ENCODE data around the gene HMGXB4. TPM values are rescaled to one million over a fixed set of nuclear protein-coding genes. Genes with fewer than 3 reads are reported as not detected.

Gene HMGXB4
- total RNA-seq, 1 donor from 2014 or later: 25.7 TPM

DNA sequence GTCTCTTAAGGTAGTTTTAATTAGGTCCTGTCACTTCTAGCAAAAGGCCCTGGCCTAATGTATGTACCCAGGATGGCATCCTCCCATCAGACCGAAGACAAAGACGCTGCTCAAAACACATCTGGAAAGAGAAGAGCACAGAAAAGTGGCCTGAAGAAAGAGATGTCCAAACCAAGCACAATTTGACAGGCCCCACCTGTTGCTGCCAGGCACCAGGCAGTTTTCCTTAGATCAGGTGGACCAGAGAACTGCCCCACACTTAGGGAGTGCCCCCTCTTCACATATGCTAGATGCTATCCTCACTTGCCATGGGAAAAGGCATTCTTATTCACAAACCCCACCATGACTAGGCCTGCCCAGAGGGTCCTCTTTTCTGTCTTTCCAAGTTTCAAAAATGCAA is 3.3 kb upstream of the HMGXB4 start:
- peaks cover 13% of the 10 kb centered on the region for H3K4me1 Mint-ChIP-seq (ENCODE audit: unreplicated experiment)
- TF ChIP-seq, protein P1, sequence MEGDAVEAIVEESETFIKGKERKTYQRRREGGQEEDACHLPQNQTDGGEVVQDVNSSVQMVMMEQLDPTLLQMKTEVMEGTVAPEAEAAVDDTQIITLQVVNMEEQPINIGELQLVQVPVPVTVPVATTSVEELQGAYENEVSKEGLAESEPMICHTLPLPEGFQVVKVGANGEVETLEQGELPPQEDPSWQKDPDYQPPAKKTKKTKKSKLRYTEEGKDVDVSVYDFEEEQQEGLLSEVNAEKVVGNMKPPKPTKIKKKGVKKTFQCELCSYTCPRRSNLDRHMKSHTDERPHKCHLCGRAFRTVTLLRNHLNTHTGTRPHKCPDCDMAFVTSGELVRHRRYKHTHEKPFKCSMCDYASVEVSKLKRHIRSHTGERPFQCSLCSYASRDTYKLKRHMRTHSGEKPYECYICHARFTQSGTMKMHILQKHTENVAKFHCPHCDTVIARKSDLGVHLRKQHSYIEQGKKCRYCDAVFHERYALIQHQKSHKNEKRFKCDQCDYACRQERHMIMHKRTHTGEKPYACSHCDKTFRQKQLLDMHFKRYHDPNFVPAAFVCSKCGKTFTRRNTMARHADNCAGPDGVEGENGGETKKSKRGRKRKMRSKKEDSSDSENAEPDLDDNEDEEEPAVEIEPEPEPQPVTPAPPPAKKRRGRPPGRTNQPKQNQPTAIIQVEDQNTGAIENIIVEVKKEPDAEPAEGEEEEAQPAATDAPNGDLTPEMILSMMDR (IDR thresholded peaks at IDR 0.05): no peak
- no peaks in the 10 kb centered on the region for H3K36me3 Mint-ChIP-seq (ENCODE audit: unreplicated experiment)
- H3K4me3 Mint-ChIP-seq (ENCODE audit: unreplicated experiment): no peak overlapping the region
- H3K27me3 Mint-ChIP-seq (ENCODE audit: unreplicated experiment): no peaks in the 10 kb centered on the region
- no peak for DNase-seq (ENCODE audit: extremely low spot score, unreplicated experiment)
- H3K27ac Mint-ChIP-seq (ENCODE audit: unreplicated experiment): no peak overlapping the region
- no peaks in the 10 kb centered on the region for H3K9me3 Mint-ChIP-seq (ENCODE audit: unreplicated experiment)

DNA sequence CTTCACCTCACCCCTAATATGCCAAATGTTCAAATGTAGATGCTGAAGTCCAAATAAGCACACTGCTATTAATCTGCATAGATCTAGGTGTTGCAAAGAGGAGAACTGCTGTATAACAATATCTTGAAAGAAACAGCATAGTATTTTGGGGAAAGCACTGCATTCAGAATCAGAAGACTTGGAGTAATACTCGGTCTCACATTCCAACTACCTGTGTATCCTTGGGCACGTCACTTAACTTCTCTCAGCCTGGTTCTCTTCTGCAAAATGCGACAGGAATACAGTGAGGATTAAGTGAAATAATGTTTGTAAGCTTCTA is 332 bp upstream of the HMGXB4 start:
- no peaks in the 10 kb centered on the region for H3K27me3 Mint-ChIP-seq (ENCODE audit: unreplicated experiment)
- peak overlapping the region; percentile 84 for H3K27ac Mint-ChIP-seq (ENCODE audit: unreplicated experiment)
- TF ChIP-seq, protein P1 (IDR thresholded peaks at IDR 0.05): no peak
- H3K4me1 Mint-ChIP-seq (ENCODE audit: unreplicated experiment): peaks cover 20% of the 10 kb centered on the region
- H3K36me3 Mint-ChIP-seq (ENCODE audit: unreplicated experiment): no peaks in the 10 kb centered on the region
- H3K4me3 Mint-ChIP-seq (ENCODE audit: unreplicated experiment): peak overlapping the region; percentile 83
- DNase-seq (ENCODE audit: extremely low spot score, unreplicated experiment): no peak
- no peaks in the 10 kb centered on the region for H3K9me3 Mint-ChIP-seq (ENCODE audit: unreplicated experiment)

DNA sequence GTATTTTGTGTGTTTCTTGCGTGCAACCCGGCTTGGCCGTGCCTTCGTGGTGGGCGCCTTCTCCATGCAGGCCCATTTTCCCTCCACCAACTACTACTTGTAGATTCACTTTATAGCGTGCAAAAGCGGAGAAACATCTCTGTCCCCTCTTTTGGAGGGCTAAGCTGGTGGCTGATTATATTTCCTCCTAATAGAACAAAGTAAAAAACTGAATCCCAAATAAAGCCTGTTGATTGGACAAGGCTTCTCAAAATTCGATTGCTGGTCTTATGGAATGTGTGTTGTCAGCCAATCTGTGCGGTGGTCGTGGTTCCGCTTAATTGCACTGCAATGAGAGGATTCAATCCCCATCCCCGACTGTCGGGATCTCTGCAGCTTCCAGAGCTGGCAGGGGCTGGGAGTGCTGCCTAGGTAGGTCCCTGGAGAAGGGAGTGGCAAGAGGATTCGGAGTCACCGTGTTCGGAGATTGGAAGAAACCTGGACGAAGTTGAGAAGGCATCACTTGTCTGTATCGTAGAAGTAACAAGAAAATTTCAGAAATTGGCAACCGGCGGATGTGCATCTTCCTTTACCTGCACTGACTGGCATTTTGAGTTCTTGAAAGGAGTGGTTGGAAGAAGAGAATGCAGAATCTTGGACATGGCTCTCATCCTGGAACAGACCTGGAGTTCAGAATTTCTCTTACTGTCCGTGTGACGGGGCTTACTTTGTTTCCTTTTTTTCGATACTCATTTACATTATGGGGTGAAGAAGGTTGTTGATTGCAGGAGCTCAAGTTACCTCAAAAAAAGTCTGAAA is 1.1 kb downstream of the HMGXB4 start:
- peak overlapping the region; percentile 87 for H3K4me3 Mint-ChIP-seq (ENCODE audit: unreplicated experiment)
- TF ChIP-seq, protein P1 (IDR thresholded peaks at IDR 0.05): no peak
- no peak for DNase-seq (ENCODE audit: extremely low spot score, unreplicated experiment)
- no peaks in the 10 kb centered on the region for H3K27me3 Mint-ChIP-seq (ENCODE audit: unreplicated experiment)
- peak overlapping the region; percentile 90 for H3K27ac Mint-ChIP-seq (ENCODE audit: unreplicated experiment)
- H3K9me3 Mint-ChIP-seq (ENCODE audit: unreplicated experiment): no peaks in the 10 kb centered on the region
- H3K36me3 Mint-ChIP-seq (ENCODE audit: unreplicated experiment): peaks cover 3% of the 10 kb centered on the region
- peaks cover 20% of the 10 kb centered on the region for H3K4me1 Mint-ChIP-seq (ENCODE audit: unreplicated experiment)

DNA sequence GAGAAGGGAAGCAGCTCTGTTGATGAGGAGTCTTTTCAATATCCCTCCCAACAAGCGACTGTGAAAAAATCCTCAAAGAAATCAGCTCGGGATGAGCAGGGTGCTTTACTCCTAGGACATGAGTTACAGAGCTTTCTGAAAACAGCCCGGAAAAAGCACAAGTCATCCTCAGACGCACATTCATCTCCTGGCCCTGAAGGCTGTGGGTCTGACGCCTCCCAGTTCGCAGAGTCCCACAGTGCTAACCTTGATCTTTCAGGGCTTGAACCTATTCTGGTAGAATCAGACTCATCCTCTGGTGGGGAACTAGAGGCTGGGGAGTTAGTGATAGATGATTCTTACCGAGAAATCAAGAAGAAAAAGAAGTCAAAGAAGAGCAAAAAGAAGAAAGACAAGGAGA is 7.7 kb downstream of the HMGXB4 start:
- no peak overlapping the region for H3K4me3 Mint-ChIP-seq (ENCODE audit: unreplicated experiment)
- no peaks in the 10 kb centered on the region for H3K9me3 Mint-ChIP-seq (ENCODE audit: unreplicated experiment)
- H3K36me3 Mint-ChIP-seq (ENCODE audit: unreplicated experiment): peaks cover 54% of the 10 kb centered on the region
- no peaks in the 10 kb centered on the region for H3K27me3 Mint-ChIP-seq (ENCODE audit: unreplicated experiment)
- TF ChIP-seq, protein P1 (IDR thresholded peaks at IDR 0.05): no peak
- DNase-seq (ENCODE audit: extremely low spot score, unreplicated experiment): no peak
- H3K27ac Mint-ChIP-seq (ENCODE audit: unreplicated experiment): no peak overlapping the region
- peaks cover 2% of the 10 kb centered on the region for H3K4me1 Mint-ChIP-seq (ENCODE audit: unreplicated experiment)

DNA sequence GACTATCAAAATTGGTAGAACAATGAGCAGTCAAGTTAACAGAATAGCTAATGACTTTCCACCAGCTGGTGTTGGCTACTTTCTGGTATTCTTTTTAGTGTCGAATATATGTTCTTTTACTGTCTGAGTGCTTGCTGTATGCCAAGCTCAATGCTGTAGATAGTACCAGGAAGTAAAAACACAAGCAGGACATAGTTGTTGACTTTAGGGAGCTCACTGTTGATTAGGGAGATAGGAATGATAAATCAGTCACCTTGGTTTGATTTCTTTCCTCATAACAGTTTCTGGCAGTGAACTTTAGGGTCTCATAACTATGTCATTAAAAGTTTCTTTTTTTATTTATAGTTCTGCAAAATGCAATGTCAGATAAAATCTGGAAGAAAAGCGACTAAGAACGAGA is 9.0 kb downstream of the HMGXB4 start:
- Mint-ChIP-seq H3K9me3 (ENCODE audit: unreplicated experiment) (no peaks in the 10 kb centered on the region), H3K27me3 (ENCODE audit: unreplicated experiment) (no peaks in the 10 kb centered on the region), H3K36me3 (ENCODE audit: unreplicated experiment) (peaks cover 62% of the 10 kb centered on the region), H3K4me3 (ENCODE audit: unreplicated experiment) (no peak overlapping the region), H3K27ac (ENCODE audit: unreplicated experiment) (no peak overlapping the region), H3K4me1 (ENCODE audit: unreplicated experiment) (peaks cover 2% of the 10 kb centered on the region)
- DNase-seq (ENCODE audit: extremely low spot score, unreplicated experiment): no peak
- TF ChIP-seq, protein P1 (IDR thresholded peaks at IDR 0.05): no peak
